Natural killer cell (primary cell): ENCODE measurements around the gene TSPAN11. TPM values are rescaled to one million over a fixed set of nuclear protein-coding genes. Genes with fewer than 3 reads are reported as not detected.

ENCODE experiments used
- ATAC-seq, 3 donors: fragments of 150-1000 bp in 2 of 3; fragments of 200-7000 bp in 1 of 3; cut with Tn5 transposase; 1 replicate in 1 of 3; 2 replicates in 2 of 3; pipeline ENCODE4 v1.10.0; 2021; ENCODE audit warnings: mild to moderate bottlenecking in 2 of 3, moderate library complexity in 2 of 3
- DNase-seq, 2 donors: peaks; one replicate each; pipeline versions ENCODE4 v3.0.0 to v3.0.0-alpha.2; 2013 to 2021; ENCODE audit warnings: mixed read lengths in 1 of 2
- H3K27ac ChIP-seq: one replicate; pipeline ENCODE4 v1.5.1; 2013; ENCODE audit warnings: mild to moderate bottlenecking, low read length
- H3K27me3 ChIP-seq: one replicate; pipeline ENCODE4 v1.6.1; 2013; ENCODE audit warnings: low read length; ENCODE audit not compliant: control insufficient read depth, insufficient read depth
- H3K36me3 ChIP-seq: one replicate; pipeline ENCODE4 v1.6.1; 2013; ENCODE audit warnings: low read length; ENCODE audit not compliant: control insufficient read depth, insufficient read depth
- H3K4me1 ChIP-seq: one replicate; pipeline ENCODE4 v1.6.1; 2013; ENCODE audit warnings: low read length; ENCODE audit not compliant: control insufficient read depth, insufficient read depth
- H3K4me3 ChIP-seq: one replicate; pipeline ENCODE4 v1.5.1; 2013; ENCODE audit warnings: low read length
- H3K9me3 ChIP-seq: one replicate; pipeline ENCODE4 v1.6.1; 2013; ENCODE audit warnings: low read length; ENCODE audit not compliant: control insufficient read depth, insufficient read depth
- H3K27ac Mint-ChIP-seq, 2 donors: one replicate each; pipeline ENCODE4 v1.8.0; 2022; ENCODE audit warnings: mild to moderate bottlenecking in 2 of 2, mixed read lengths in 2 of 2, moderate library complexity in 1 of 2
- H3K27me3 Mint-ChIP-seq, 2 donors: one replicate each; pipeline ENCODE4 v1.8.0; 2022; ENCODE audit warnings: low read depth in 2 of 2, mixed read lengths in 2 of 2
- H3K36me3 Mint-ChIP-seq: one replicate; pipeline ENCODE4 v1.8.0; 2022; ENCODE audit warnings: mixed read lengths
- H3K4me1 Mint-ChIP-seq, 2 donors: one replicate each; pipeline ENCODE4 v1.8.0; 2022; ENCODE audit warnings: mixed read lengths in 2 of 2
- H3K4me3 Mint-ChIP-seq: one replicate; pipeline ENCODE4 v1.8.0; 2022; ENCODE audit warnings: mild to moderate bottlenecking, moderate library complexity, mixed read lengths
- H3K9me3 Mint-ChIP-seq, 2 donors: one replicate each; pipeline ENCODE4 v1.8.0; 2022; ENCODE audit warnings: mixed read lengths in 2 of 2
- CTCF ChIP-seq: fragments of 200-600 bp; IDR thresholded peaks from one replicate; pipeline ENCODE4 v1.8.0; 2022; ENCODE audit warnings: antibody characterized with exemption
- WGBS: methylation state at CpG from one replicate; pipeline ENCODE4 v1.1.7; 2013; ENCODE audit warnings: missing lambda C conversion rate; ENCODE audit not compliant: insufficient coverage; 5-methylcytosine and 5-hydroxymethylcytosine counted together
- intact Hi-C: fragments of 100-400 bp; cut with micrococcal nuclease; formaldehyde crosslinking; loops from one replicate; pipeline ENCODE4 v1.14.2; 2022
- total RNA-seq, 4 donors: library from RNA; stranded (reverse); fragments of 120-200 nt in 1 of 4; gene quantifications; one replicate each; pipeline versions ENCODE4 v1.2.3 to v1.2.4, GENCODE V29; 2013 to 2022

Gene TSPAN11
- total RNA-seq, 3 donors from 2014 or later (not counting 1 experiment from before 2014, with no cell fraction given), result not detected

DNA sequence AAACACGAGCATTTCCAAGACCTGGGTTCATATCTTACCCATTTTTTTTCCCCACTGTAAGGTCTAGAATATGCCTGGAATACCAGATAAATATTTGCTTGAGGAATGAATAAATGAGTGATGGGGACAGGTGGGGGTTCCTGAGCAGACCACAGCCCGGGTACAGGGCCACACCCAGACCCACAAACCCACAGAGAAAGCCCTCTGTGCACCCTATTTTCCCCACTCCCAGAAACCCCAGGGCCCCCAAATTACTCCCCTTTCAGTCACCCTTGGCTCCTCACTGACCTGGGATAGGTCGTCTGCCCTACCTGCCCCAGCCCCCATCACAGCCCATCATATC is 80.6 kb downstream of the TSPAN11 start:
- H3K9me3 Mint-ChIP-seq, result no peaks in the 10 kb centered on the region
- no peak overlapping the region for H3K27ac ChIP-seq
- no peaks in the 10 kb centered on the region for H3K9me3 ChIP-seq
- H3K4me1 ChIP-seq, result no peaks in the 10 kb centered on the region
- no peak overlapping the region for H3K27ac Mint-ChIP-seq
- DNase-seq, result no peak
- no peaks in the 10 kb centered on the region for H3K36me3 ChIP-seq
- H3K36me3 Mint-ChIP-seq, result no peaks in the 10 kb centered on the region
- no peaks in the 10 kb centered on the region for H3K27me3 ChIP-seq
- no peak overlapping the region for H3K4me3 Mint-ChIP-seq
- 68% methylated on average over 3 of the region's 3 CpGs for WGBS
- TF ChIP-seq CTCF, result no peak
- no peak overlapping the region for H3K4me3 ChIP-seq
- intact Hi-C loops, result no loop called here
- H3K4me1 Mint-ChIP-seq, result peaks cover 0 to 5% of the 10 kb centered on the region in 2 donors
- ATAC-seq, result no peak
- peaks cover 0 to under 1% of the 10 kb centered on the region in 2 donors for H3K27me3 Mint-ChIP-seq

GRCh38 chr12:31007636-31008175 is 81.2 kb downstream of the TSPAN11 start:
- H3K36me3 ChIP-seq, result no peaks in the 10 kb centered on the region
- ATAC-seq (no peak), DNase-seq (no peak)
- no peaks in the 10 kb centered on the region for H3K4me1 ChIP-seq
- no peaks in the 10 kb centered on the region for H3K36me3 Mint-ChIP-seq
- no peaks in the 10 kb centered on the region for H3K9me3 Mint-ChIP-seq
- no peaks in the 10 kb centered on the region for H3K9me3 ChIP-seq
- H3K27me3 Mint-ChIP-seq, result peaks cover 0 to 6% of the 10 kb centered on the region in 2 donors
- 91% methylated on average over 4 of the region's 5 CpGs for WGBS
- intact Hi-C loops, result no loop called here
- no peak for TF ChIP-seq CTCF
- H3K4me1 Mint-ChIP-seq, result peaks cover 0 to 5% of the 10 kb centered on the region in 2 donors
- no peak overlapping the region for H3K27ac Mint-ChIP-seq
- H3K27me3 ChIP-seq, result no peaks in the 10 kb centered on the region
- H3K27ac ChIP-seq, result no peak overlapping the region
- H3K4me3 Mint-ChIP-seq, result no peak overlapping the region
- H3K4me3 ChIP-seq, result no peak overlapping the region

- H3K9me3 ChIP-seq, result no peaks in the 10 kb centered on the region
- 96% methylated on average over 6 of the region's 6 CpGs for WGBS
These were observed 81.8 kb downstream of the TSPAN11 start for GRCh38 chr12:31008241-31008761.

More at GRCh38 chr12:31008241-31008761, 81.8 kb downstream of the TSPAN11 start:
- no peak for DNase-seq
- Histone ChIP-seq H3K27ac (no peak overlapping the region), H3K4me1 (no peaks in the 10 kb centered on the region), H3K27me3 (no peaks in the 10 kb centered on the region), H3K36me3 (no peaks in the 10 kb centered on the region), H3K4me3 (no peak overlapping the region)
- no peaks in the 10 kb centered on the region for H3K36me3 Mint-ChIP-seq
- no peaks in the 10 kb centered on the region for H3K9me3 Mint-ChIP-seq
- intact Hi-C loops, result no loop called here
- no peak for ATAC-seq
- no peak for TF ChIP-seq CTCF
- peaks cover 0 to 5% of the 10 kb centered on the region in 2 donors for H3K4me1 Mint-ChIP-seq
- no peak overlapping the region for H3K4me3 Mint-ChIP-seq
- H3K27me3 Mint-ChIP-seq, result peaks cover 0 to 7% of the 10 kb centered on the region in 2 donors
- no peak overlapping the region for H3K27ac Mint-ChIP-seq
